K562 (cell line): ENCODE measurements around the gene KATNB1. TPM values are rescaled to one million over a fixed set of nuclear protein-coding genes. Genes with fewer than 3 reads are reported as not detected.

ENCODE experiments used
- ATAC-seq: fragments of 200-7000 bp; cut with Tn5 transposase; 3 replicates; pipeline ENCODE4 v1.9.1; 2020; ENCODE audit warnings: moderate library complexity
- Bru-seq: library from RNA; stranded (reverse); fragments of 400-500 nt; gene quantifications from one replicate; lab custom pipeline; 2021; lab: Mats Ljungman, UMichigan
- BruChase-seq, 2 experiments: library from RNA; stranded (reverse); fragments of 400-500 nt; gene quantifications; one replicate each; lab custom pipeline; 2021; lab: Mats Ljungman, UMichigan
- BruUV-seq: library from RNA; stranded (reverse); fragments of 400-500 nt; replicated peaks from 2 replicates; lab custom pipeline; 2021; lab: Mats Ljungman, UMichigan
- CTCF ChIA-PET: fragments of 300-600 bp; formaldehyde crosslinking; extraction: SDS; loops from one replicate; lab custom pipeline; 2021; ENCODE audit warnings: low intra/inter-chr PET ratio; lab: Yijun Ruan, JAX
- POLR2A ChIA-PET: fragments of 300-600, 350-650 bp; sonication (Branson Sonifier 250); formaldehyde crosslinking; extraction: SDS; loops from one replicate; lab custom pipeline; 2021; ENCODE audit warnings: antibody characterized with exemption, inconsistent platforms; lab: Yijun Ruan, JAX
- DNase-seq, 4 experiments: peaks; one replicate each; pipeline versions ENCODE4 v3.0.0 to v3.0.0-alpha.2; 2011 to 2018; ENCODE audit warnings: low spot score in 3 of 4, mixed read lengths in 3 of 4; ENCODE audit errors: extremely low read depth in 1 of 4
- FAIRE-seq: peaks from 2 replicates; lab custom pipeline; 2011; peaks lifted over from hg19 to GRCh38; lab: Jason Lieb, UNC
- H2AFZ ChIP-seq: 2 replicates; pipeline ENCODE4 v1.6.0; 2011; ENCODE audit warnings: low read depth, low read length, control low read depth, inconsistent platforms
- H3K27ac ChIP-seq: fragments of 200-600 bp; 3 replicates; pipeline ENCODE4 v1.8.0; 2011; ENCODE audit warnings: low read depth, mild to moderate bottlenecking, control low read depth, inconsistent platforms, low read length, moderate library complexity, mixed read lengths; ENCODE audit errors: extremely low read depth
- H3K27me3 ChIP-seq, 2 experiments: fragments of 300-600 bp in 1 of 2; 2 replicates in 1 of 2; 3 replicates in 1 of 2; pipeline versions ENCODE4 v1.6.0 to v1.8.0; 2011; ENCODE audit warnings: inconsistent platforms in 2 of 2, low read length in 2 of 2, mild to moderate bottlenecking in 1 of 2, mixed read lengths in 1 of 2, moderate library complexity in 1 of 2; ENCODE audit not compliant: control insufficient read depth in 2 of 2, insufficient read depth in 2 of 2
- H3K36me3 ChIP-seq: fragments of 300-600 bp; 3 replicates; pipeline ENCODE4 v1.8.0; 2011; ENCODE audit warnings: mild to moderate bottlenecking, low read length, inconsistent platforms; ENCODE audit not compliant: control insufficient read depth, insufficient read depth
- H3K4me1 ChIP-seq, 2 experiments: fragments of 200-600 bp in 1 of 2; replicated peaks in 1 of 2; 2 replicates in 1 of 2; 3 replicates in 1 of 2; pipeline versions ENCODE4 v1.5.1 to v1.8.0; 2011; ENCODE audit warnings: inconsistent platforms in 2 of 2, low read length in 2 of 2, mild to moderate bottlenecking in 1 of 2, mixed read lengths in 1 of 2, moderate library complexity in 1 of 2; ENCODE audit not compliant: control insufficient read depth in 2 of 2, insufficient read depth in 2 of 2
- H3K4me2 ChIP-seq: 2 replicates; pipeline ENCODE4 v1.6.1; 2011; ENCODE audit warnings: low read length, control low read depth, inconsistent platforms, mixed read lengths; ENCODE audit not compliant: insufficient read depth
- H3K4me3 ChIP-seq: fragments of 200-600 bp; sonication (generic), shearing (Covaris generic); 2 replicates; pipeline ENCODE4 v1.5.1; 2016; ENCODE audit warnings: control low read depth, inconsistent platforms
- H3K79me2 ChIP-seq: fragments of 200-600 bp; 3 replicates; pipeline ENCODE4 v1.8.0; 2011; ENCODE audit warnings: low read length, inconsistent platforms; ENCODE audit not compliant: control insufficient read depth, insufficient read depth
- H3K9ac ChIP-seq, 2 experiments: 2 replicates each; pipeline versions ENCODE4 v1.6.0 to v1.6.1; 2011; ENCODE audit warnings: low read depth in 2 of 2, low read length in 2 of 2, control low read depth in 1 of 2, inconsistent platforms in 1 of 2, mild to moderate bottlenecking in 1 of 2, mixed read lengths in 1 of 2; ENCODE audit not compliant: insufficient read depth in 1 of 2
- H3K9me1 ChIP-seq: one replicate; pipeline ENCODE4 v1.6.0; 2011; ENCODE audit warnings: inconsistent platforms, mild to moderate bottlenecking, low read length, moderate library complexity; ENCODE audit not compliant: control insufficient read depth, insufficient read depth
- H3K9me3 ChIP-seq: replicated peaks from 2 replicates; pipeline ENCODE4 v1.5.1; 2011; ENCODE audit warnings: low read depth, low read length, inconsistent platforms; ENCODE audit not compliant: control insufficient read depth, insufficient read depth
- H4K20me1 ChIP-seq: replicated peaks from 2 replicates; pipeline ENCODE4 v1.6.1; 2011; ENCODE audit warnings: low read length, inconsistent platforms, mixed read lengths; ENCODE audit not compliant: control insufficient read depth, insufficient read depth
- MGA ChIP-seq: fragments of 450-650 bp; IDR thresholded peaks from 2 replicates; pipeline ENCODE4 v1.6.1; 2016; ENCODE audit warnings: mild to moderate bottlenecking, moderate library complexity
- NFXL1 ChIP-seq: fragments of 450-650 bp; formaldehyde crosslinking; IDR thresholded peaks from 2 replicates; pipeline ENCODE4 v1.4.0; 2021; ENCODE audit warnings: mild to moderate bottlenecking
- ZFP1 ChIP-seq: fragments of 450-650 bp; formaldehyde crosslinking; IDR thresholded peaks from 2 replicates; pipeline ENCODE4 v1.4.0; 2020; ENCODE audit warnings: mild to moderate bottlenecking, mixed read lengths
- ZNF324 ChIP-seq: fragments of 250-450 bp; sonication (Bioruptor Pico); IDR thresholded peaks from 2 replicates; pipeline ENCODE4 v1.4.0; 2020; ENCODE audit warnings: mild to moderate bottlenecking
- WGBS: fragments of 100-300 bp; shearing (Covaris generic); methylation state at CpG from one replicate; pipeline ENCODE4 v1.1.6; 2016; ENCODE audit warnings: low coverage, mixed read lengths; ENCODE audit not compliant: insufficient coverage; ENCODE audit errors: missing lambda C conversion rate; 5-methylcytosine and 5-hydroxymethylcytosine counted together
- in situ Hi-C: fragments of 300-500 bp; cut with MboI; formaldehyde crosslinking; loops from 4 replicates; pipeline ENCODE4 v1.15.0; 2018; ENCODE audit warnings: inconsistent platforms, mixed read lengths
- intact Hi-C: fragments of 100-400 bp; cut with micrococcal nuclease; formaldehyde crosslinking; loops from 2 replicates; pipeline ENCODE4 v1.14.2; 2022
- long read RNA-seq, 3 experiments: library from polyadenylated mRNA in 2 of 3; library from RNA in 1 of 3; unstranded in 2 of 3; stranded (forward) in 1 of 3; transcript quantifications; one replicate each; pipeline ENCODE4 v2.0.0, GENCODE V29; 2019 to 2022
- polyA minus RNA-seq, 3 experiments: library from RNA; depleted of rRNA, polyadenylated mRNA; stranded (reverse); fragments of >200 nt; gene quantifications; 2 replicates each; pipeline ENCODE4 v1.2.3, GENCODE V29; 2011
- polyA plus RNA-seq, 8 experiments: library from polyadenylated mRNA; depleted of rRNA in 4 of 8; stranded (reverse) in 5 of 8; unstranded in 3 of 8; fragments of >200 nt; fragmentation: Nextera tagmentation in 2 of 8; fragmentation: Illumina TruSeq in 1 of 8; extraction: Ambion mirVana in 2 of 8; extraction: Trizol in 1 of 8; gene quantifications; 2 replicates each; pipeline versions ENCODE4 v1.2.1 to v1.2.3, GENCODE V29; 2011 to 2014; ENCODE audit warnings: inconsistent platforms in 1 of 8, missing spikeins in 1 of 8
- total RNA-seq, 7 experiments: library from RNA; depleted of rRNA in 6 of 7; stranded (reverse); fragments of >200 nt in 6 of 7; fragmentation: Illumina TruSeq in 2 of 7; extraction: Trizol in 2 of 7; gene quantifications; 2 replicates each; pipeline versions ENCODE4 v1.2.1 to v1.2.3, GENCODE V29; 2011 to 2021; ENCODE audit warnings: low replicate concordance in 1 of 7

Gene KATNB1
- total RNA-seq (2011; cell fraction: chromatin; rRNA removed; ENCODE audit: low replicate concordance): 32.2 and 108 TPM in 2 replicates
- total RNA-seq (2011; cell fraction: nucleolus; rRNA removed): 85.9 and 107 TPM in 2 replicates
- 35.6 and 47.7 TPM in 2 replicates for total RNA-seq (2011; cell fraction: nucleoplasm; rRNA removed)
- total RNA-seq (2014; rRNA removed) (41.7 and 49.9 TPM in 2 replicates), total RNA-seq (2014; rRNA removed; fragmentation: Illumina TruSeq; extraction: Trizol) (11.0 and 12.4 TPM in 2 replicates), total RNA-seq (2015; rRNA removed; fragmentation: Illumina TruSeq; extraction: Trizol) (16.2 and 19.2 TPM in 2 replicates), total RNA-seq (2021) (50.2 and 52.6 TPM in 2 replicates), polyA plus RNA-seq (2011; rRNA removed) (21.9 and 35.8 TPM in 2 replicates), polyA plus RNA-seq (2014; fragmentation: Illumina TruSeq; extraction: Trizol) (34.2 and 55.7 TPM in 2 replicates), polyA plus RNA-seq (2014; fragmentation: Nextera tagmentation; extraction: Ambion mirVana) (1 to 10 TPM; 1.2 to 2.6 TPM), polyA plus RNA-seq (2014; rRNA removed) (39.6 and 48.0 TPM in 2 replicates), polyA minus RNA-seq (2011; rRNA and poly(A)+ RNA removed) (9.4 and 10.4 TPM in 2 replicates), Bru-seq, nascent RNA (percentile 64 among the genes with signal in this experiment), BruChase-seq, experiment 1, labeled RNA remaining after a 2-hour chase (percentile 54 among the genes with signal in this experiment), BruChase-seq, experiment 2, labeled RNA remaining after a 6-hour chase (percentile 52 among the genes with signal in this experiment)
- 23.3 and 42.8 TPM in 2 replicates for polyA plus RNA-seq (2011; cell fraction: cytosol; rRNA removed)
- polyA plus RNA-seq (2011; cell fraction: nucleus; rRNA removed): 157 and 196 TPM in 2 replicates
- 32.5 and 46.3 TPM in 2 replicates for polyA plus RNA-seq (2012)
- polyA minus RNA-seq (2011; cell fraction: cytosol; rRNA and poly(A)+ RNA removed): 17.7 and 29.2 TPM in 2 replicates
- 35.1 and 38.8 TPM in 2 replicates for polyA minus RNA-seq (2011; cell fraction: nucleus; rRNA and poly(A)+ RNA removed)
- long read RNA-seq, experiment 1, transcript KATNB1-201 (20 exons, 2,664 nt): major isoform, 30 of 155 reads
- long read RNA-seq, experiment 1, partial matches to known transcripts: 90 of 155 reads
- long read RNA-seq, experiment 1, other reads (novel, unspliced or antisense): 34 of 155 reads
- long read RNA-seq, experiment 2, partial matches to known transcripts: 21 of 54 reads
- long read RNA-seq, experiment 2, other reads (novel, unspliced or antisense): 33 of 54 reads
- long read RNA-seq, experiment 3, transcript KATNB1-201 (20 exons, 2,664 nt): major isoform, 17 of 44 reads
- long read RNA-seq, experiment 3, partial matches to known transcripts: 9 of 44 reads
- long read RNA-seq, experiment 3, other reads (novel, unspliced or antisense): 17 of 44 reads

GRCh38 chr16:57735755-57736418 lies at the start of gene KATNB1:
Gene KATNB1 (plus strand): TSS chr16:57735770. CDS start chr16:57737244, 1,474 bp downstream.
- in situ Hi-C loops: no loop called here
- WGBS: 3% methylated on average over 24 of the region's 35 CpGs
- peak; percentile 55 for ATAC-seq
- Histone ChIP-seq H2AFZ (peak within 1 kb of the TSS; percentile 84), H4K20me1 (no peaks in the 10 kb centered on the region), H3K79me2 (peaks cover 17% of the 10 kb centered on the region), H3K27me3 (no peaks in the 10 kb centered on the region), H3K27ac (peak within 1 kb of the TSS; percentile 86), H3K36me3 (peaks cover 15% of the 10 kb centered on the region; the same call in 1 of the 3 replicates), H3K4me2 (peak within 1 kb of the TSS; percentile 88), H3K4me3 (peak within 1 kb of the TSS; percentile 67), H3K9me3 (0 out of 2 replicates have a peak, but pooled peaks cover 3% of the 10 kb centered on the region), H3K4me1 (peaks cover 10 to 43% of the 10 kb centered on the region in 2 experiments; a peak in 3 of 5 replicates), H3K9me1 (no peaks in the 10 kb centered on the region), H3K9ac (peak within 1 kb of the TSS; percentile 89 to 100)
- FAIRE-seq: no peak
- TSS peak; percentile 43 for BruUV-seq
- intact Hi-C loops: loop anchor here (5.0 to 10.0 kb wide), 3 partner anchors 44 to 269 kb away; partner anchors contain the start of genes DRC7, USB1 and ZNF319
- ChIA-PET CTCF (interaction anchor here (2.1 to 3.6 kb wide), 2 partner anchors 75 to 87 kb away, joined by 9 to 19 read pairs; no protein-coding TSS in a partner anchor), POLR2A (interaction anchor here (0.6 to 3.3 kb wide), 22 partner anchors 9 to 171 kb away, joined by 3 to 12 read pairs (median 3); partner anchors contain the start of gene DRC7)
- peak in 2 of 4 experiments; percentile 52 to 54 for DNase-seq
- TF ChIP-seq MGA: no peak; the same call in 1 of the 2 replicates
- TF ChIP-seq ZFP1 (CRISPR knock-in tag): no peak
- no peak for TF ChIP-seq ZNF324 (CRISPR knock-in tag)
- TF ChIP-seq NFXL1 (CRISPR knock-in tag): no peak
